Occipital lobe (tissue), 3 donors: Measurements from ENCODE around the gene PRR11. TPM values are rescaled to one million over a fixed set of nuclear protein-coding genes. Genes with fewer than 3 reads are reported as not detected.
"Not testable (repeated sequence)": the region's sequence is repeated elsewhere in the genome, so short reads cannot be mapped to it uniquely, and the experiment has no call there.

Experiments
- DNase-seq: peaks from one replicate; lab custom pipeline; 2025; lab: John Stamatoyannopoulos, UW
- small RNA-seq: library from RNA; depleted of rRNA; stranded (forward); fragments of <200 nt; gene quantifications from one replicate; pipeline ENCODE3, GENCODE V24; 2014
- total RNA-seq: library from RNA; depleted of rRNA; stranded (reverse); fragments of >200 nt; gene quantifications from one replicate; pipeline ENCODE4 v1.2.3, GENCODE V29; 2014

PRR11 gene
- total RNA-seq, 1 donor from 2014 or later = 2.0 TPM

DNA sequence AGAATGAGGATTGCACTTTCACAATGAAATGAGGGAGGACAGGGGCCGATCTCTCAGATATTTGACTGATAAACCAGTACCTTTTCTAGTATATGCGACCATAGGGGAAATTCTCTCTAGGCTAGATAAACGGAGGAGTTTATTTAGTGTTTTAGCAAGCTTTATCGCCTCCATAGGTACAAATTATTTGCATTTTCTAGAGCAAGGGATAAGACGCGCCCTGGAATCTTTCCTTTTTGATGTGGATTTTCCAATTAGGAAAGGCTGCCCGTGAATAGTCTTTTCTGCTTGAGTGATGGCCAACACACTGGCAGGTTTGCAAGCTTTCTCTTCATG lies 64.4 kb downstream of the PRR11 start:
- DNase-seq = no peak

DNA sequence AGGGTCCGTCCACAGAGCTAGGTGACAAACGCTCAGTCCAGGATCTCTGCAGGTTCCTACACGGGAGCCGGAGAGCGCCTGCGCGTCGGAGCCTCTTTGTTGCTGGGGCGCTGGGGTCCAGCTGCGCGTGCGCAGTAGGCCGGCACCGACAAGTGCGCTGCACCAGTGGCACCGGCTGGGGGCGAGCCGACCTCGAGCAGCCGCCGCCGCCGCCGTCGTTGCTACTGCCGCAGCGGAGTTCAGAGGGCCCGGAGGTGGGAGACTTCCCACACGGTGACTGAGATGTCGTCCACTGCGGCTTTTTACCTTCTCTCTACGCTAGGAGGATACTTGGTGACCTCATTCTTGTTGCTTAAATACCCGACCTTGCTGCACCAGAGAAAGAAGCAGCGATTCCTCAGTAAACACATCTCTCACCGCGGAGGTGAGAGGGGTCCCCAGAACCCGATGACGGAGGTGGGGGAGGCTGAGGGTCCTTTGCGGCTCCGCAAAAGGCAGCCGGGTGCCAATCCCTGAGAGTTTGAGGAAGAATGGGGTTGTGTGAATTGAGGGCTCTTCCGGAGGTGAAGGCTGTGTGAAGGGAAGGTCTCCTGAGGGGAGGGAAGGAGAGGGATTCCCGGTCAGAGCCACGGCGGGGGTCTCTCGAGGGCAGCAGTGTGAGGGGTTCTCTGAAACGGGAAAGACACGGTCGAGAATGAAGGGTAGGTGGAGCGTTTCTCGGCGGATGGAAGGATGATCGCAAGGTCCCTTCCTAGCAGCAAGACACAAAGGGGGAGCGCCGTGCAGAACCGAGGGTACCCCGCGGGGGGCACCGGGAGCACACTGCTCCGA lies 65.0 kb downstream of the PRR11 start, which contains the start of gene GDPD1:
Gene GDPD1, plus strand, starts transcription at position 184 of the 831 bp plus-strand sequence. Its CDS starts 99 bp downstream, at position 283.
- DNase-seq = peak; percentile 91

DNA sequence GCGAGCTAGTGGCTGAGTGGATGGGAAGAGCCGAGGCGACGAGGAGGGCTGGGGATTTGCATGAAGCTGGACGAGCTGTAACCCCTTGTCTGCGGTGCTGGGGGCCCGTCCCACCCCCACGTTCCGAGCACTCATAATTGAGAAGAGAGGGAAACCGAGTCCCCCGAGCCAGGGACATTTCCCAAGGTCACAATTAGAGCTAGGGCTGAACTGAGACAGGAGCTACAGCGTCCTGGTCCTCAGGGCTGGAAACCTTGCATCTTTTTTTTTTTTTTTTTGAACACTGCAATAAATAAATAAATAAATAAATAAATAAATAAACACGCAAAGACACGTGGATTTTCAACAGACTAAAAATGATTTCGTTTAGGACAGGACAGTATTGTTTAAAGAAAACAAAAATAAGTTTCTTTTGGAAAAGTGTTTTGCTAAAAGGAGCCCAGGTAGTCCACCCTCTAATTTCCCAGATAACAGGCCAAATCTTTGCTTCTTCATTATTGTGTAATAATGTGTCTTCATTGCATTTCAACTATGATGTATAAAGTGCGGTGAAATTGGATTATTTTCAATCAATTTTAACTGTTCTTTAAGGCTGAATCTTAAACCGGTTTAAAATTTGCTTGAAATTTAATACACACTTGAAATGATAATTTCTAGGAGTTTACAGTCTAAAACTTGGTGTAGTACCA lies 65.8 kb downstream of the PRR11 start:
- peak; percentile 37 for DNase-seq

DNA sequence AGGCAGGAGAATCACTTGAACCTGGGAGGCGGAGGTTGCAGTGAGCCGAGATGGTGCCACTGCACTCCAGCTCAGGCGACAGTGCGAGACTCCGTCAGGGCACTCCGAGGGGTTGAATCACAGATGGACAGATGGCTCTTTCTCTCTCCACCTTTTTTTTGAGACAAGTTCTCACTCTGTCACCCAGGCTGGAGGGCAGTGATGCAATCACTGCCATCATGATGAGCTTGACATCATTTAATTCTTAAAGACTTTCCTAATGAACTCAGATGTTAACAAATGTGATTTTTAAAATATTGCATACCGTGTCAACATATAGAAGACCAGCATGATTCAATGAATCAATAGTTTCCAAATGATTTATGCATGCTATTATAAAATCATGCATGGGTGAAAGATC lies 68.3 kb downstream of the PRR11 start:
- no peak for DNase-seq

DNA sequence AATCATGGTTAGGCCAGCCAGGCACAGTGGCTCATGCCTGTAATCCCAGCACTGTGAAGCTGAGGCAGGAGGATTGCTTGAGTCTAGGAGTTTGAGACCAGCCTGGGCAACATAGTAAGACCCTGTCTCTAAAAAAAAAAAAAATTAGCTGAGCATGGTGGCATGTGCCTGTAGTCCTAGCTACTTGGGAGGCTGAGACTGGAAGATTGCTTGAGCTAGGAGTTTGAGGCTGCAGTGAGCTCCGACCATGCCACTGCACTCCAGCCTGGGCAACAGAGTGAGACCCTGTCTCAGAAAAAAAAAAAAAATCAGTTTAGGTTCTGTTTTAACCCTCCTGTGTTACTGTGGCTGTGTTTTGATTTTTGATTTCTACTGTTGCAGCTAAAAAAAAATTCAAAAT lies 73.0 kb downstream of the PRR11 start:
- DNase-seq = not testable (repeated sequence)

DNA sequence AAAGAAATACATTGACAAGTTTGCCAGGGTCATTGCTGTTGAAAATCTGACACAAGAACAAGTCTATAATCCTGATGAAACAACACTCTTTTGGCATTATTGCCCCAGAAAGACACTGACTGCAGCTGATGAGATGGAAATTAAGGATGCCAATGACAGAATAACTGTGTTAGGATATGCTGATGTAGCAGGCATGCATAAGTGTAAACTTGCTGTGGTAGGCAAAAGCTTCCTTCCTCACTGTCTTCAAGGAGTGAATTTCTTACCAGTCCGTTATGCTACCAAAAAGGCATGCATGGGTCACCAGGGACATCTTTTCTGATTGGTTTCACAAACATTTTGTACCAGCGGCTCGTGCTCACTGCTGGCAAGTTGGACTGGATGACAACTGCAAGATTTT lies 75.2 kb downstream of the PRR11 start:
- no peak for DNase-seq

DNA sequence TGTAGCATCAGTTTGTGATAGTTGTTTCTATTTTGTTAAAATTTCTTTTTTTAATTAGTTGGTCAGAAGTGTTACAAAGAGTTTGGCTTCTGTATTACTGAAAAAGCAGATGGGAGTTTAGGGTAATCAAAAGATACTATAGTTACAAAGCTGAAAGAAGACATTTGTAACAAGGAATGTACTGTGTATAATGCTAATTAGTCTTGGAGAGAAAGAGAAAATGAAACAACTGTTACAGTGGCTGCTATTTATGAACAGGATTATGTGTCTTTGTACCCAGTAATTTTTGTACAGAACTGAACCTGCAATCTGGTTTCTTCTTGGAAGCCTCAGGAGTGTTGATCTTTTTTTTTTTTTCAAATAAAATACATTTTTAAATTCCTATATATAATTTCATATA lies 79.1 kb downstream of the PRR11 start:
- no peak for DNase-seq

DNA sequence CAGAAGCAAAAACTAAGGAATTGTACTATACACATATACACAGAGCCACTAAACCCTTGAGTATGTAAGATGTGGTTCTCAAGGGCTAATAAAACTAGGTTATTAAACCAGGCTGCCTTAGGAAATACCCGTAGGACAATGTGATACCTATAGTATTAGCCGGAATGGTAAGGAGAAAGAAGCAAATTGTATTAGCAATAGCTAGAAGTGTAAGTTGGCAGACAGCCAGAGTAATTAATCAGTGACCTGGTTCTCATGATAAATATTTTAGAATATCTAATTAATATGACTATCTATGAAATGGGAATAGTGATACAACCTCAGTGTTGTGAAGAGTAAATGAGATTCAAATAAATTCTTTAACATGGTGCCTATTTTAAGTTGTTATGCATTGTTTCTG lies 83.4 kb downstream of the PRR11 start:
- DNase-seq = no peak

DNA sequence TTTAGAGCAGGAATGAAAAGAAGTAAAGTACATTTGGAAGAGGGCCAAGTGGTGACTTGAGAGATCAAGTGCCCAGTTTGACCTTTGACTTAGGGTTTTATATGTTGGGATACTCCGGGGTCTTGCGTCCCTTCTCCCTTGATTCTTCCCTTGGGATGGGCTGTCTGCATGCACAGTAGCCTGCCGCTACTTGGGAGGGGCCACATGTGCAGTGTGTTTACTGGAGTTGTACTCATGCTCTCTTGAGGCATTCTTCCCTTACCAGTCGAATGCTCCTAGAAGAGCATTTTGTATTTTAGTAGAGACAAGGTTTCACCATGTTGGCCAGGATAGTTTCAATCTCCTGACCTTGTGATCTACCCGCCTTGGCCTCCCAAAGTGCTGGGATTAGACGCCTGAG lies 88.5 kb downstream of the PRR11 start:
- no peak for DNase-seq

Small RNA genes within 50 kb of the gene (small RNA-seq; reads per million reads assigned to genes)
- gene MIR301A (15.9 reads per million, percentile 93 among the genes with 10 or more reads in this experiment), gene MIR454 (95.7 reads per million, percentile 96 among the genes with 10 or more reads in this experiment), gene RNU2-58P (4.6 reads per million, percentile 89 among the genes with 10 or more reads in this experiment)

Other genes with a start within 250 kb of the PRR11 start
- 114 TPM for gene TRIM37, start 48.9 kb upstream of the PRR11 start, total RNA-seq
- 130 TPM for gene SKA2, start 560 bp upstream of the PRR11 start, total RNA-seq
- gene SMG8, start 54.3 kb downstream of the PRR11 start, total RNA-seq = 43.4 TPM
- gene GDPD1, start 64.8 kb downstream of the PRR11 start, total RNA-seq = 47.6 TPM
- gene YPEL2, start 175.9 kb downstream of the PRR11 start, total RNA-seq = 8.9 TPM